Middle frontal gyrus (tissue), 1 donor: ENCODE data around the gene NR3C2.
"Not testable (repeated sequence)": the region's sequence is repeated elsewhere in the genome, so short reads cannot be mapped to it uniquely, and the experiment has no call there.

Experiments
- DNase-seq: peaks from one replicate; pipeline ENCODE4 v3.0.0-alpha.2; 2015; ENCODE audit warnings: low spot score; ENCODE audit errors: extremely low spot score

NR3C2 gene

GRCh38 chr4:148369919-148370318 is 72.3 kb downstream of the NR3C2 start:
- no peak for DNase-seq

DNA sequence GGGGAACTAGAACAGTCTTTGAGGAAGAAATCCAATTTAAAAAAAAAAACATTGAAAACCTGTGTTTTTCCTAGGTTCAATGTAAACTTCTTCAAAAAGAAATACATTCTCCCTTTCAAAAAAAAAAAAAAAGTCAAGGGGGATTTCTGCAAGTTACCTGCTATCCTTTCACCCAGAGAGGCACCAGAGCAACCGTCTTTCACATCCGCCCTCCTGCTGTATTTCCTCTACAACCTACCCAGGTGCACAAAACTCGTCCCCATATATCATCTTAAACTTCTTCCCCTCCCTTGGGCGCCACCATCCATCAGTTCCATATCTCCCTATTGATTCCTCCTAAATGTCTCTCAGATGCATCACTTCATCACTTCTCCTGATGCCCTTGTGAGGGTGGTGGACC is 74.5 kb downstream of the NR3C2 start:
- DNase-seq = no peak

- DNase-seq = no peak
These were observed 76.0 kb downstream of the NR3C2 start for GRCh38 chr4:148366251-148366650.

DNA sequence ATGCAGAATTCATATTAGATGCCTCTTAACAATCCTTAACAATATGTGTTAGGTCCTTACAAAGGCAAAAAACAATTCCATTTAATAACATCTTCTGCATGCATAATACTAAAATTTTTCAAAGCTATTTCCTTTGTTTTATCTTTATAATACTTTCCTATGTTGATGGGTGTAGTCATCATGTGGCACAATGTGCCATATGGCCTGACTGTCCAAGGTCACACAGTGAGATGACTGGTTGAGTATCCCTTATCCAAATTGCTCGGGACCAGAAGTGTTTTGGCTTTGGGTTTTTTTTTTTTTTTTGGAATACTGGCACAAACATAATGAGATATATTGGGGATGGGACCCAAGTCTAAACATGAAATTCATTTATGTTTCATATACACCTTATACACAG is 77.7 kb downstream of the NR3C2 start:
- DNase-seq = no peak

DNA sequence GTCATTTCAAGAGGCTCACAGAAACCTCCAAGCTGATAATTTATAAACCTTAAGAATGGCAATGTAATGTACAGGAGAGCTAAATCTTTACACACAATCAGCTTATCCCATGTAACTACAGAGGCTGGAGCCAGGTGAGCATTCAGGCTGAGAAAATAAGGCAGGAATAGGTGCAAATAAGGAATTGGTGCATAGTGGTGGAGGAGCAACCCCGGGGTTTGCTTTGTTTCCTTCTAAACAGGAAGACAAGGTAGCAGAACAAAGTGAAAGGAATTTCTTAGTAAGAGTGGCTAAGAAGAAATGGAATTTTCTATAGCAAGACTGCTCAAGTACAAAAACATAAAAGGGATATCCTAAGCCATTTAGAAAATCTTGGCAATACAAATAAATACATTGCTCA is 82.4 kb downstream of the NR3C2 start:
- DNase-seq = no peak

DNA sequence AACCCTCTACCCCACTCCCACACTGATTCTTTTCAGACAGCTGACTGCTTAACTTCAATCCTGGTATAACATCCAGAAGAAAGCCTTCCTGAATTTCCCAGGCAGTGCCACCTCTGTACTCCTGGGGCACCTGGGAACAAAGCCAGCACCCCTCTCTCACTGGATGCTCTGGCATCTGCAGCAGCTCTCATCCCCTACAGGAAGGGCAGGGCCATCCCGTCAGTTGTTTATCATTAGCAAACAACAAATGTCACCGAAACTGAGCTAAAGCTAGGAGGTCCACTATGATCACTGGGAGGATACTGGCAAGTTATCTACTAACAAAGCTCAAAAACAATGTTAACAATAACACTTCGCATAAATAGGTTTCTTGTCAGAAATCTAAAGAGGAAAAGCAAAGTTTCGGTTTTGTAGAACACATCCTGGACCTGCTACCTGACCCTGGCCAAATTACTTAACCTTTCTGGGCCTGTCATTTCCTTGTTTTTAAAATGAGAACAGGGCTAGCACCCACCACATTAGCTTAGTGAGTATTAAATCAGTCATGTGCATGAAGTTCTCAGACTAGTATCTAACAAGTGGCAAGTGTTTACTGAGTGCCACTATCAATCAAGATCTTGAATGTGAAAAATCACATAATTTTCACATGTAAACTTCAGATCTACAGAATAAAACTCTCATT is 86.6 kb downstream of the NR3C2 start:
- DNase-seq = no peak

DNA sequence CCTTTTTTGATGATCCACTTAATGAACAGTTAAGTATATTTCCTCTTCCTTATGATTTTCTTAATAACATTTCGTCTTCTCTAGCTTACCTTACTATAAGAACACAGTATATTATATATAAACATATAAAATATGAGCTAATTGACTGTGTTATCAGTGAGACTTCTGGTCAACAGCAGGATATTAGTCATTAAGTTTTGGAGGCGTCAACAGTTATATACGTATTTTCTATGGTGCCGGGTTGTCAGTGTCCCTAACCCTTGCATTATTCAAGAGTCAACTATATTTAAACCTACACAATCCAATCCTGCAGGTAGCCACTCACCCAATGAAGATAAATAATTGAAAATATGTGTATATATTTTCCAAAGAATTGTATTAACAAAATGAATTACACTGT is 88.0 kb downstream of the NR3C2 start:
- no peak for DNase-seq

DNA sequence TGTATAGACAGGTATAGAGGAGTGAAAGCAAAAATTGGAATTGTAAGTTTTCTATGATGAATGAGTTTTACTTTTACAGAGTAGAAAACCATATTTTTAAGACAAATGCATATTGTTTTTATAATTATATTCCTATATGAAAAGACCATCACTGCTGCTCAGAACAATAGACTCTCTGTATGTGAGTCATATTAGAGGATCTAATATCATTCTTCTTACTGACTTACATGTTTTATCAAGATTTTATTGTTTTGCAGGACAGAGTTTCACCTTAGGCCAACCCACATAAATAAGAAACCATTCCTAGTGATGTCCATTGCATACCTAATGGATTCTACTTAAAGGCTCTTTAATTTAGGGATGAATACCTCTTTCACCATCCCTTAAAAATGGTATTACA is 88.6 kb downstream of the NR3C2 start:
- no peak for DNase-seq

- DNase-seq = no peak
These were observed 93.1 kb downstream of the NR3C2 start for GRCh38 chr4:148349153-148349552.

- DNase-seq = no peak
These were observed 95.6 kb downstream of the NR3C2 start for GRCh38 chr4:148346657-148347056.

DNA sequence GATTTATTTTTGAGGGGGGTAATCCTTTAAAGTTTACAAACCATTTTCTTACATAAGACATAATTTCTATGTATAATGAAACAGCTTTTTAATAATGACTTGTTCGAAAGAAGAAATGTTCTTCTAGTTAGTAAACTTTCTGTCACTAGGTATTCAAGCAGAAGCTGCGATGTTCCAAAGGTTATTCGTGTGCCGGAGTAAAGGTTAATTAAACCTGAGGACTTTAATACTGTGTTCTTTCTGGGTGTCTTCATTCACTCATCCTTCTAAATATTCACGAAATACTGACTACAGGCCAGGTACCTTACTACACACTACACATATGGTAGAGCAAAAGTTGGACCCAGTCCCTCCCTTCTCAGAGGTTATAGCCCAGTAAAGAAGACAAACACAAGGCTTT is 96.7 kb downstream of the NR3C2 start:
- no peak for DNase-seq

GRCh38 chr4:148344941-148345340 is 97.3 kb downstream of the NR3C2 start:
- no peak for DNase-seq

DNA sequence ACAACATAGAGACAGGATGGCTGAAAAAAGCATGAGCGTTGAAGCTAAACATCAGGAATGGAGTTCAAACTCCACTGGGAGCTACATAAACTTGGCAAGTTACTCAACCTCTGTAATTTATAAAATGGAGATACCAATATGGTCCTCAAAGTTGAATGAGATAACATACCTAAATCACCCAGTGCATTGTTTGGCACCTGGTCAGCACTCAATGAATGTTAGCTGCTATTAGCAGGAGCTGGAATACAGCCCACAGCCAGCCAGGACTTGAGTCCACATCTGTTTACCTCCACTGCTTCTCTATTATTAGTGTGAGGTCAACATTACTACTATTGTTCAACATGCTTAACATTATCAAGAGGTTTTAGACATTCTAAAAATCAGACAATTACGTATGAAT is 97.9 kb downstream of the NR3C2 start:
- DNase-seq = no peak

GRCh38 chr4:148341980-148342800 is 100.0 kb downstream of the NR3C2 start:
- DNase-seq = no peak

DNA sequence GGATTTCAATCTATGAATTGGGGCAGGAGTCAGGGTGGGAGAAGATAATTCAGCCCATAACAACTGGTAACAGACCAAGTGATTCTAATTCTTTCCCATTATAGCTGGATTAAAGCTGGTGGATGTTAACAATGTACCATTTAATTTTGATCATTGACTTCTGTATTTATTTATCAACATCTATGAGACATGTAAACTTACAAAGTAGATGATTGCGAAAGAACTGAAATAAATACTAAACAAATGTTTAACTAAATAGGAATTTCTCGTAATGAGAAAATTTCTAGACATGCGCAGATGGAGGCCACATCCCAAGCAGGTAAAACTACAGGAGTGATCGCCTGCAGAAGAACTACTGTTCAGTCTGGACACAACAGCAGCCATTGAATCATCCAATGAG is 107.1 kb downstream of the NR3C2 start:
- no peak for DNase-seq

GRCh38 chr4:148333265-148333664 is 108.9 kb downstream of the NR3C2 start:
- no peak for DNase-seq

- no peak for DNase-seq
These were observed 109.7 kb downstream of the NR3C2 start for GRCh38 chr4:148332486-148332885.

DNA sequence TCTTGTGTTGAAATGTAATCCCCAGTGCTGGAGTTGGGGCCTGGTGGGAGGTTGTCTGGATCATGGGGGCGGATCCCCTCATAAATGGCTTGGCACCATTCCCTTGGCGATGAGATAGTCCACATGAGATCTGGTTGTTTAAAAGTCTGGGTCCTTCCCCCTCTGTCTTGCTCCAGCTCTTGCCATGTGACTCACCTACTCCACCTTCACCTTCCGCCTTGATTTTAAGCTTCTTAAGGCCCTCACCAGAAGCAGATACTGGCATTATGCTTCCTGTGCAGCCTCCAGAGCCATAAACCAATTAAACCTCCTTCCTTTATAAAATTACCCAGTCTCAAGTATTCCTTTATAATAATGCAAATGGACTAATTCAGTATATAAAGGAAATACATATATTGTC is 111.5 kb downstream of the NR3C2 start:
- no peak for DNase-seq

GRCh38 chr4:148330161-148330560 is 112.1 kb downstream of the NR3C2 start:
- no peak for DNase-seq

DNA sequence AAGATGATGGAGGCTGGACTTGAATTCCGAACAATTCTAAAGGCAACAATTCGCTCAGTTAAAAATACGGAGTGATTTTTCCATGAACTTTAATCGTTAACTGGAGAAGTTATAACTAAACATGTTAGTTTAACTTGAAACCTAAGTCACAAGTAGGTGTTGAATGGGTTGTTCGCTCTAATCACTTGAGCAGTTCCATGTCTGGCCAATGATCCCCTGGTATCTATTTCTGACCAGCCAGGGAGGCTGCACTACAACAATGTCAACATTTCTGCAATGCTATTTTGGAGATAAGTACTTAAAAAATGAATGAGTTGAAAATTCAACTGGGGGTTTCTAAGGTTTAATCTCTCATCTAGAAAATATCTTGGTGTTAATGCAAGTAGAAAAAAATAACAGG is 112.5 kb downstream of the NR3C2 start:
- DNase-seq = no peak

GRCh38 chr4:148327683-148328082 is 114.5 kb downstream of the NR3C2 start:
- DNase-seq = no peak

GRCh38 chr4:148323316-148323715 is 118.9 kb downstream of the NR3C2 start:
- not testable (repeated sequence) for DNase-seq

GRCh38 chr4:148315049-148315448 is 127.2 kb downstream of the NR3C2 start:
- no peak for DNase-seq
